HEK293T (cell line): ENCODE data around the gene UQCR10.

Source experiments
- CTCF ChIA-PET: fragments of 350-600 bp; formaldehyde crosslinking; extraction: SDS; loops from one replicate; lab custom pipeline; 2021; ENCODE audit warnings: antibody characterized with exemption, inconsistent platforms; lab: Yijun Ruan, JAX
- POLR2A ChIA-PET: fragments of 350-600 bp; formaldehyde crosslinking; extraction: SDS; loops from one replicate; lab custom pipeline; 2020; ENCODE audit warnings: antibody characterized with exemption, inconsistent platforms; lab: Yijun Ruan, JAX
- DNase-seq: peaks from one replicate; pipeline ENCODE4 v3.0.0; 2012; ENCODE audit warnings: mixed read lengths; ENCODE audit errors: extremely low spot score
- ARNT ChIP-seq: fragments of 450-650 bp; IDR thresholded peaks from 2 replicates; pipeline ENCODE4 v1.6.1; 2017; ENCODE audit warnings: mild to moderate bottlenecking
- BHLHE40 ChIP-seq: fragments of 450-650 bp; IDR thresholded peaks from 2 replicates; pipeline ENCODE4 v1.6.1; 2016; ENCODE audit warnings: mild to moderate bottlenecking, moderate library complexity, borderline replicate concordance
- CTBP1 ChIP-seq: fragments of 450-650 bp; IDR thresholded peaks from 2 replicates; pipeline ENCODE4 v1.6.1; 2016; ENCODE audit warnings: borderline replicate concordance
- ELF4 ChIP-seq: fragments of 450-650 bp; IDR thresholded peaks from 2 replicates; pipeline ENCODE4 v1.6.1; 2017; ENCODE audit warnings: antibody characterized with exemption
- FOXA1 ChIP-seq: fragments of 450-650 bp; IDR thresholded peaks from 2 replicates; pipeline ENCODE4 v1.6.1; 2016; ENCODE audit warnings: mild to moderate bottlenecking
- FOXK2 ChIP-seq: fragments of 450-650 bp; IDR thresholded peaks from 2 replicates; pipeline ENCODE4 v1.6.1; 2016; ENCODE audit warnings: mild to moderate bottlenecking
- FOXM1 ChIP-seq: fragments of 450-650 bp; IDR thresholded peaks from 2 replicates; pipeline ENCODE4 v1.6.1; 2017; ENCODE audit warnings: mild to moderate bottlenecking, borderline replicate concordance
- HDGF ChIP-seq: fragments of 450-650 bp; IDR thresholded peaks from 2 replicates; pipeline ENCODE4 v1.6.1; 2017; ENCODE audit warnings: antibody characterized with exemption, borderline replicate concordance
- L3MBTL2 ChIP-seq: fragments of 450-650 bp; conservative IDR thresholded peaks from 2 replicates; pipeline ENCODE4 v1.6.1; 2016; ENCODE audit warnings: mild to moderate bottlenecking
- LEF1 ChIP-seq: fragments of 450-650 bp; IDR thresholded peaks from 2 replicates; pipeline ENCODE4 v1.6.1; 2017; ENCODE audit warnings: mild to moderate bottlenecking, borderline replicate concordance
- NFRKB ChIP-seq: fragments of 450-650 bp; IDR thresholded peaks from 2 replicates; pipeline ENCODE4 v1.6.1; 2016; ENCODE audit warnings: mild to moderate bottlenecking, moderate library complexity
- PKNOX1 ChIP-seq: fragments of 450-650 bp; IDR thresholded peaks from 2 replicates; pipeline ENCODE4 v1.6.1; 2016
- SP1 ChIP-seq: fragments of 450-650 bp; IDR thresholded peaks from 2 replicates; pipeline ENCODE4 v1.6.1; 2017
- SUZ12 ChIP-seq: fragments of 450-650 bp; IDR thresholded peaks from 2 replicates; pipeline ENCODE4 v1.6.1; 2016; ENCODE audit warnings: mild to moderate bottlenecking
- TARDBP ChIP-seq: fragments of 450-650 bp; IDR thresholded peaks from 2 replicates; pipeline ENCODE4 v1.6.1; 2016
- ZNF384 ChIP-seq: fragments of 450-650 bp; IDR thresholded peaks from 2 replicates; pipeline ENCODE4 v1.6.1; 2016

Gene UQCR10

GRCh38 chr22:29732883-29733282 is 34.3 kb upstream of the UQCR10 start:
- TF ChIP-seq FOXA1 (no peak), PKNOX1 (no peak), TARDBP (no peak), FOXK2 (no peak), SUZ12 (no peak), L3MBTL2 (no peak), ARNT (no peak), SP1 (no peak), FOXM1 (no peak), BHLHE40 (no peak), NFRKB (no peak)
- no peak for DNase-seq
- ChIA-PET CTCF (interaction anchor here (0.7 to 1.0 kb wide), 2 partner anchors 74 to 530 kb away, joined by 3 read pairs; no protein-coding TSS in a partner anchor), POLR2A (interaction anchor here (1.7 kb wide), 1 partner anchor 34 kb away, joined by 5 read pairs; the partner anchor contains the start of gene ZMAT5)

GRCh38 chr22:29733362-29734201 is 33.6 kb upstream of the UQCR10 start:
- CTCF ChIA-PET, result interaction anchor here (0.7 kb wide), 1 partner anchor 75 kb away, joined by 3 read pairs; no protein-coding TSS in a partner anchor
- peak; percentile 61 for DNase-seq
- POLR2A ChIA-PET, result interaction anchor here (1.7 kb wide), 1 partner anchor 33 kb away, joined by 5 read pairs; the partner anchor contains the start of gene ZMAT5
- TF ChIP-seq FOXM1 (no peak), PKNOX1 (peak; percentile 91), LEF1 (no peak), FOXA1 (no peak), ELF4 (no peak)

GRCh38 chr22:29734406-29734805 is 32.8 kb upstream of the UQCR10 start:
- no peak for DNase-seq
- no peak for TF ChIP-seq PKNOX1
- no peak for TF ChIP-seq FOXA1
- TF ChIP-seq FOXK2, result no peak
- no peak for TF ChIP-seq TARDBP
- no peak for TF ChIP-seq ELF4
- no peak for TF ChIP-seq CTBP1
- TF ChIP-seq NFRKB, result no peak
- no peak for TF ChIP-seq BHLHE40
- no peak for TF ChIP-seq HDGF
- TF ChIP-seq LEF1, result no peak
- TF ChIP-seq L3MBTL2, result no peak
- TF ChIP-seq SUZ12, result no peak
- TF ChIP-seq FOXM1, result no peak
- TF ChIP-seq SP1, result no peak
- TF ChIP-seq ZNF384, result no peak
- ChIA-PET POLR2A (interaction anchor here (1.7 kb wide), 1 partner anchor 32 kb away, joined by 5 read pairs; the partner anchor contains the start of gene ZMAT5), CTCF (no interaction called here)

- ChIA-PET POLR2A (no interaction called here), CTCF (no interaction called here)
- TF ChIP-seq TARDBP (no peak), LEF1 (no peak), FOXM1 (no peak), ARNT (no peak), FOXA1 (no peak), L3MBTL2 (no peak)
- DNase-seq, result no peak
These were observed 32.3 kb upstream of the UQCR10 start for GRCh38 chr22:29734838-29735237.

- CTCF ChIA-PET, result interaction anchor here (0.7 kb wide), 1 partner anchor 46 kb away, joined by 3 read pairs; no protein-coding TSS in a partner anchor
- POLR2A ChIA-PET, result no interaction called here
- DNase-seq, result no peak
- no peak for TF ChIP-seq FOXM1
These were observed 31.8 kb upstream of the UQCR10 start for GRCh38 chr22:29735416-29735815.

GRCh38 chr22:29737251-29738117 is 29.7 kb upstream of the UQCR10 start:
- CTCF ChIA-PET, result no interaction called here
- TF ChIP-seq ZNF384, result no peak

More at GRCh38 chr22:29737251-29738117, 29.7 kb upstream of the UQCR10 start:
- DNase-seq, result no peak
- POLR2A ChIA-PET, result interaction anchor here (0.6 kb wide), 1 partner anchor 1343 kb away, joined by 3 read pairs; the partner anchor contains the start of gene SMTN
